ENCODE data around the gene TMEM19.

The TMEM19 gene

GRCh38 chr12:71710276-71711125, 24.6 kb downstream of the TMEM19 start:
- Mint-ChIP-seq H3K27ac (no peak overlapping the region), H3K9me3 (peaks cover 27% of the 10 kb centered on the region), H3K36me3 (ENCODE audit: low read depth) (peaks cover 2% of the 10 kb centered on the region), H3K27me3 (ENCODE audit: low read depth) (no peaks in the 10 kb centered on the region), H3K4me3 (no peak overlapping the region), H3K4me1 (ENCODE audit: low read depth) (peaks cover 11% of the 10 kb centered on the region)
- no peak for DNase-seq (ENCODE audit: low spot score)

- no peaks in the 10 kb centered on the region for H3K4me1 Mint-ChIP-seq (ENCODE audit: low read depth)
- H3K4me3 Mint-ChIP-seq: no peak overlapping the region
- H3K36me3 Mint-ChIP-seq (ENCODE audit: low read depth): no peaks in the 10 kb centered on the region
- H3K27me3 Mint-ChIP-seq (ENCODE audit: low read depth): no peaks in the 10 kb centered on the region
- no peak for DNase-seq (ENCODE audit: low spot score)
- H3K27ac Mint-ChIP-seq: no peak overlapping the region
- H3K9me3 Mint-ChIP-seq: peaks cover 4% of the 10 kb centered on the region
Measured at GRCh38 chr12:71718611-71719010, 32.7 kb downstream of the TMEM19 start.

DNA sequence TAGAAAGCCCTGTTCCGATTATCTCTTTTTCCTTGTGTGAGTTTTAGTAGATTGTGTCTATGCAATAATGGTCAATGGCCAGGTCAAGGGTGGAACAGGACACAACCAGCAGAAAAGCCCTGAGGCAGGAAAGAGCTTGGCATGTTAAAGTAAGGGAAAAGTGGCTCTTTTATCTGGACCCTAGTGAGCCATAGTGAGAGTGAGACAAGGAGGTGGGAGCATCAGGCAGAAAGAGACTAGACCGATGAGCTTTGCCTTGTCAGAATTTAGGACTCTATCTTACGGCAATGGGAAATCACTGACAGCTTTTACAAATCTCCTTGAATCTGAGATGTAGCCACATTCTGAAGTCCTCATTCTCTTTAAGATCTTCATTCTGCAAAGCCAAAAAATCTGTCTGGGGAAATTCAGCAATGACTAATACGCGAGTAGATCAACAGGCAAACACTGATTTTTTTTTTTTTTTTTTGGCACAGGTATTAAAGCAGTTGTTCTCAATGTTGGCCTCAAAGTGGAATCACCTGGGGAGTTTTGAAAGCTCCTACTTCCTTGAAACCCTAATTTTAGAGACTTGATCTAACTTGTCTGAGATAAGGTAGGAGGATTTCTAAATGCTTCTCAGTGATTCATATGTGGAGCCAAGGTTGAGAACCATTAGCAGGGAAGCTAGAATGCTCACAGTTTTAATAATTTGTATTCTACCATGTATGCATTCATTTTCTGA, 33.9 kb downstream of the TMEM19 start:
- H3K4me1 Mint-ChIP-seq (ENCODE audit: low read depth): no peaks in the 10 kb centered on the region
- DNase-seq (ENCODE audit: low spot score): no peak
- no peaks in the 10 kb centered on the region for H3K27me3 Mint-ChIP-seq (ENCODE audit: low read depth)
- H3K27ac Mint-ChIP-seq: no peak overlapping the region
- no peaks in the 10 kb centered on the region for H3K9me3 Mint-ChIP-seq
- H3K36me3 Mint-ChIP-seq (ENCODE audit: low read depth): no peaks in the 10 kb centered on the region
- no peak overlapping the region for H3K4me3 Mint-ChIP-seq

DNA sequence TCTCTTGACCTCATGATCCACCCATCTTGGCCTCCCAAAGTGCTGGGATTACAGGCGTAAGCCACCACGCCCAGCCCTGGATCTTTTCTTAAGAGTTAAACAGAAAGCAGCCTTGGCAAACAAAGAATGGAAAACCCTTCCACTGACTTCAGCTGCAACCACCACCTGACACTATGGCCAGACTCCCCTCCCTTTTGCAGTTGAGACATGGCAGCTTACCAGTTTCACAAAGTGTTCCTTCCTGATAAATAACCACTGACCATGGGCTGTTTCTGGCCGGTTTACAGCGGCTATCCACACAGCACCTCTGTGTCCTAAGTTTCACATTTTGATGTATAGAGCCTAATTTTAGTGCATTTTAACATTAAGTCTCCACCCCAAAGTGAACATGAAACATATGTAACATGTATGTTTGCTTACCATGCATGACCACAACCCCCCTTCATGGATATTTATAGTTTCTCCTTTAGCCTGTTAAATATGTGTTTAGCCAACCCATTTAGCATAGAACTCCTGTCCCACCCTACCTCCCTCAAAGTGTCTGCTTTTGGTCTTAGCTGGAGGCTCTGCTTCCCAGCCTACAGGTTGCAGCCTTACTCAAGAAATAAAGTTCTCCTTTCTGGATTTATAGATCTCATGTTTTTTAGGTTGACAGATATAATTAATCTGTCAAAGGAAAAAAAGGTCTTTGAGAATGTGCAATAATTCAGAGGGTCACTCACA, 36.1 kb downstream of the TMEM19 start:
- no peaks in the 10 kb centered on the region for H3K9me3 Mint-ChIP-seq
- no peaks in the 10 kb centered on the region for H3K36me3 Mint-ChIP-seq (ENCODE audit: low read depth)
- no peaks in the 10 kb centered on the region for H3K4me1 Mint-ChIP-seq (ENCODE audit: low read depth)
- H3K27ac Mint-ChIP-seq: no peak overlapping the region
- H3K4me3 Mint-ChIP-seq: no peak overlapping the region
- peaks cover 5% of the 10 kb centered on the region for H3K27me3 Mint-ChIP-seq (ENCODE audit: low read depth)
- DNase-seq (ENCODE audit: low spot score): no peak

- Mint-ChIP-seq H3K36me3 (ENCODE audit: low read depth) (no peaks in the 10 kb centered on the region), H3K27me3 (ENCODE audit: low read depth) (peaks cover 5% of the 10 kb centered on the region), H3K4me3 (no peak overlapping the region), H3K9me3 (no peaks in the 10 kb centered on the region), H3K27ac (no peak overlapping the region), H3K4me1 (ENCODE audit: low read depth) (no peaks in the 10 kb centered on the region)
- DNase-seq (ENCODE audit: low spot score): no peak
Measured at GRCh38 chr12:71725011-71725410, 39.1 kb downstream of the TMEM19 start.

DNA sequence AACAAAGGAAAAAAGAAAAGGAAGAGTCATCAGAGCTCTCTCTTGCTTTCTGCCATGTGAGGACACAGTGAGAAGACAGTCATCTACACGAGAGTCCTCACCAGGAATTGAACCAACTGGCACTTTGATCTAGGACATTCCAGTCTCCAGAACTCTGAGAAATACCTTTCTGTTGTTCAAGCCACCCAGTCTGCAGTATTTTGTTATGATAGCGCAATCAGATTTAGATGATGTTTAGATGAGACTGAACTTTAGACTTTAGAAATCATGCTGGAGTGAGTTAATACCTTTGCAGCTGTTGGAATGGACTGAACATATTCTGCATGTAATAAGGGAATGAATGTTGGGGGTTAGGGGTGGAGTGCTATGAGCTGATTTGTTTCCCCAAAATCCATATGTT, 40.7 kb downstream of the TMEM19 start:
- H3K4me3 Mint-ChIP-seq: no peak overlapping the region
- H3K36me3 Mint-ChIP-seq (ENCODE audit: low read depth): no peaks in the 10 kb centered on the region
- H3K4me1 Mint-ChIP-seq (ENCODE audit: low read depth): no peaks in the 10 kb centered on the region
- H3K27ac Mint-ChIP-seq: no peak overlapping the region
- peaks cover 5% of the 10 kb centered on the region for H3K27me3 Mint-ChIP-seq (ENCODE audit: low read depth)
- DNase-seq (ENCODE audit: low spot score): no peak
- no peaks in the 10 kb centered on the region for H3K9me3 Mint-ChIP-seq

DNA sequence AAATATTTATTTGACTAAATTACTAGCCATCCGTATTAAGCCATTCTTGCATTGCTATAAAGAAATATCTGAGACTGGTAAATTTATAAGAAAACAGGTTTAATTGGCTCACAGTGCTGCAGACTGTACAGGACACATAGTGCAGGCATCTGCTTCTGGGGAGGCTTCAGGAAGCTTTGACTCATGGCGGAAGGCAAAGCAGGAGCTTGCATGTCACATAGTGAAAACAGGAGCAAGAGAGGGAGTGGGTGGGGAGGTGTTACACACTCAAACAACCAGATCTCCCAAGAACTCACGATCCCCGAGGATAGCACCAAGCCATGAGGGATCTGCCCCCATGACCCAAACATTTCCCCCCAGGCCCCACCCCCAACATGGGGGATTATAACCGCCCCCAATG, 42.1 kb downstream of the TMEM19 start:
- Mint-ChIP-seq H3K4me1 (ENCODE audit: low read depth) (no peaks in the 10 kb centered on the region), H3K9me3 (no peaks in the 10 kb centered on the region), H3K27ac (no peak overlapping the region), H3K27me3 (ENCODE audit: low read depth) (peaks cover 5% of the 10 kb centered on the region), H3K36me3 (ENCODE audit: low read depth) (no peaks in the 10 kb centered on the region), H3K4me3 (no peak overlapping the region)
- DNase-seq (ENCODE audit: low spot score): no peak

- no peaks in the 10 kb centered on the region for H3K9me3 Mint-ChIP-seq
Measured at GRCh38 chr12:71730936-71731335, 45.1 kb downstream of the TMEM19 start.

GRCh38 chr12:71731439-71732356, 45.8 kb downstream of the TMEM19 start:
- no peak for DNase-seq (ENCODE audit: low spot score)
- no peaks in the 10 kb centered on the region for H3K36me3 Mint-ChIP-seq (ENCODE audit: low read depth)
- H3K4me1 Mint-ChIP-seq (ENCODE audit: low read depth): no peaks in the 10 kb centered on the region
- H3K27ac Mint-ChIP-seq: no peak overlapping the region
- H3K9me3 Mint-ChIP-seq: no peaks in the 10 kb centered on the region
- H3K27me3 Mint-ChIP-seq (ENCODE audit: low read depth): no peaks in the 10 kb centered on the region
- no peak overlapping the region for H3K4me3 Mint-ChIP-seq

More at GRCh38 chr12:71730936-71731335, 45.1 kb downstream of the TMEM19 start:
- no peaks in the 10 kb centered on the region for H3K36me3 Mint-ChIP-seq (ENCODE audit: low read depth)
- no peak for DNase-seq (ENCODE audit: low spot score)
- H3K4me3 Mint-ChIP-seq: no peak overlapping the region
- H3K27ac Mint-ChIP-seq: no peak overlapping the region
- H3K4me1 Mint-ChIP-seq (ENCODE audit: low read depth): no peaks in the 10 kb centered on the region
- H3K27me3 Mint-ChIP-seq (ENCODE audit: low read depth): no peaks in the 10 kb centered on the region

DNA sequence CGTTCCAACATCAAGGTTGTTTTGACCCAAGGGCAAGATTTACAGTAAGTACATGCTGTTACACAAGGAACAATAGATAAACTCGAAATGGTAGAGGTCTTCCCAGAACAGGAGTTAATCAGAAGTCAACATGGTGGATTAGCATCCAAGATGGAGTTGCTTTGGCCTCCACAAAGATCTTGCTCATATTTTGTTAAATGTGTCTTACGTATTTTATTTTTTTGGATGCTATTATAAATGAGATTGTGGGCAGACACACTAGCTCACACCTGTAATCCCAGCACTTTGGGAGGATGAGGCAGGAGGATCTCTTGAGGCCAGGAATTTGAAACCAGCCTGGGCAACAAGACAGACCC, 46.5 kb downstream of the TMEM19 start:
- Mint-ChIP-seq H3K4me3 (no peak overlapping the region), H3K27me3 (ENCODE audit: low read depth) (no peaks in the 10 kb centered on the region), H3K9me3 (no peaks in the 10 kb centered on the region), H3K36me3 (ENCODE audit: low read depth) (no peaks in the 10 kb centered on the region), H3K27ac (no peak overlapping the region), H3K4me1 (ENCODE audit: low read depth) (no peaks in the 10 kb centered on the region)
- no peak for DNase-seq (ENCODE audit: low spot score)

GRCh38 chr12:71737197-71737596, 51.3 kb downstream of the TMEM19 start:
- no peak overlapping the region for H3K27ac Mint-ChIP-seq
- no peaks in the 10 kb centered on the region for H3K4me1 Mint-ChIP-seq (ENCODE audit: low read depth)
- H3K9me3 Mint-ChIP-seq: no peaks in the 10 kb centered on the region
- peaks cover 7% of the 10 kb centered on the region for H3K27me3 Mint-ChIP-seq (ENCODE audit: low read depth)
- H3K4me3 Mint-ChIP-seq: no peak overlapping the region
- no peak for DNase-seq (ENCODE audit: low spot score)
- H3K36me3 Mint-ChIP-seq (ENCODE audit: low read depth): no peaks in the 10 kb centered on the region

GRCh38 chr12:71742998-71743397, 57.1 kb downstream of the TMEM19 start:
- Mint-ChIP-seq H3K4me3 (no peak overlapping the region), H3K27me3 (ENCODE audit: low read depth) (peaks cover 16% of the 10 kb centered on the region), H3K9me3 (no peaks in the 10 kb centered on the region), H3K36me3 (ENCODE audit: low read depth) (no peaks in the 10 kb centered on the region), H3K4me1 (ENCODE audit: low read depth) (no peaks in the 10 kb centered on the region), H3K27ac (no peak overlapping the region)
- no peak for DNase-seq (ENCODE audit: low spot score)

DNA sequence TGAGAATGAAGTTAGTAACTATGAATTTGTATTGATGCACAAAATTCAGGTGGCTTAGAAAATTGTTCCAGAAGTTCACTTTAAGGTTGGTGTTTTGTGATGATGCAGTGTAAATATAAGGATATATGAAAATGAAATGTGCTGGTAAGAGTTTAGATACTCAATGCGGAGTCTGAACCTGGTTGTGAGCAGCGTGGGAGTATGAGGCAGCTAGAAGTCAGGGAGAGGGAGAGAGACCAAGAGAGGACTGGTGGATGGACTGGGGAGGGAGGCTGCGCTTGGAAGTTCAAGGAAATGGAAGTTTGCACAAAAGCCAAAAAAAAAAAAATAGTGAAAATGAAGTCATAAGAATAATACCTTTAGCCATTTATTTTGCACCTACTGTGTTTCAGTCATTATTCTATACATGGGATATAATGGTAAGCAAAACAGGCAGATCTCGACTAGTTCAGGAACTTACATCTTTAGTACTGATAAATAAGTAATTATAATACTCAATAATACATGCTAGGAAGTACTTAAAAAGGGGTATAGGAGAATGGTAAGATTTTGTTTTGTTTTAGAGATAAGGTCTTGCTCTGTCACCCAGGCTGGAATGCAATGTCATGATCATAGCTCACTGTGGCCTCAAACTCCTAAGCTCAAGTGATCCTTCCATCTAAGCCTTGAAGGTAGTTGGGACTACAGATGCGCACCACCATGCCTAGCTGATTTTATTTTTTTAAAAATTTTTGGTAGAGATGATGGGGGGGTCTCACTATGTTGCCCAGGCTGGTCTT, 58.8 kb downstream of the TMEM19 start:
- Mint-ChIP-seq H3K4me1 (ENCODE audit: low read depth) (no peaks in the 10 kb centered on the region), H3K27ac (no peak overlapping the region), H3K36me3 (ENCODE audit: low read depth) (no peaks in the 10 kb centered on the region), H3K4me3 (no peak overlapping the region), H3K27me3 (ENCODE audit: low read depth) (peaks cover 33% of the 10 kb centered on the region), H3K9me3 (no peaks in the 10 kb centered on the region)
- no peak for DNase-seq (ENCODE audit: low spot score)
